Neural progenitor cell (in vitro differentiated cells): ENCODE measurements around the gene SCLT1. TPM values are rescaled to one million over a fixed set of nuclear protein-coding genes. Genes with fewer than 3 reads are reported as not detected.

ENCODE experiments used
- DNase-seq: peaks from one replicate; pipeline ENCODE4 v3.0.0-alpha.2; 2016; ENCODE audit warnings: low spot score
- H2AFZ ChIP-seq: fragments of 200-600 bp; sonication (generic); replicated peaks from 2 replicates; pipeline ENCODE4 v1.6.1; 2016; ENCODE audit warnings: antibody characterized with exemption
- H3F3A ChIP-seq: fragments of 200-600 bp; sonication (generic); 2 replicates; pipeline ENCODE4 v1.6.1; 2016; ENCODE audit warnings: antibody characterized with exemption, low read depth
- H3K27ac ChIP-seq: fragments of 200-600 bp; sonication (generic); 2 replicates; pipeline ENCODE4 v1.5.1; 2016; ENCODE audit warnings: mild to moderate bottlenecking
- H3K27me3 ChIP-seq: fragments of 200-600 bp; sonication (generic); 2 replicates; pipeline ENCODE4 v1.6.1; 2016; ENCODE audit warnings: mild to moderate bottlenecking, moderate library complexity
- H3K36me3 ChIP-seq: fragments of 200-600 bp; sonication (generic); 2 replicates; pipeline ENCODE4 v1.5.1; 2016
- H3K4me1 ChIP-seq: fragments of 200-600 bp; sonication (generic); 2 replicates; pipeline ENCODE4 v1.6.1; 2016; ENCODE audit warnings: mixed run types
- H3K4me2 ChIP-seq: fragments of 200-600 bp; sonication (generic); 2 replicates; pipeline ENCODE4 v1.6.1; 2016
- H3K4me3 ChIP-seq: fragments of 200-600 bp; sonication (generic); 2 replicates; pipeline ENCODE4 v1.5.1; 2016
- H3K79me2 ChIP-seq: fragments of 200-600 bp; sonication (generic); 2 replicates; pipeline ENCODE4 v1.6.1; 2016; ENCODE audit warnings: low read depth
- H3K9ac ChIP-seq: fragments of 200-600 bp; sonication (generic); 2 replicates; pipeline ENCODE4 v1.6.1; 2016
- H3K9me3 ChIP-seq: fragments of 200-600 bp; sonication (generic); 2 replicates; pipeline ENCODE4 v1.5.1; 2016; ENCODE audit warnings: low read depth
- H4K20me1 ChIP-seq: fragments of 200-600 bp; sonication (generic); 2 replicates; pipeline ENCODE4 v1.6.1; 2016; ENCODE audit warnings: low read depth
- H3K27ac Mint-ChIP-seq: 3 replicates; pipeline ENCODE4 v1.8.0; 2021; ENCODE audit warnings: mixed read lengths
- H3K27me3 Mint-ChIP-seq: 2 replicates; pipeline ENCODE4 v1.8.0; 2022; ENCODE audit warnings: low read depth, mild to moderate bottlenecking, inconsistent platforms, moderate library complexity, mixed read lengths; ENCODE audit not compliant: insufficient read depth
- H3K36me3 Mint-ChIP-seq: 3 replicates; pipeline ENCODE4 v1.8.0; 2021; ENCODE audit warnings: mixed read lengths
- H3K4me1 Mint-ChIP-seq: 3 replicates; pipeline ENCODE4 v1.8.0; 2021; ENCODE audit warnings: mixed read lengths
- H3K4me3 Mint-ChIP-seq: 3 replicates; pipeline ENCODE4 v1.8.0; 2021; ENCODE audit warnings: mild to moderate bottlenecking, moderate library complexity, mixed read lengths
- H3K9me3 Mint-ChIP-seq: 3 replicates; pipeline ENCODE4 v1.8.0; 2020; ENCODE audit warnings: mixed read lengths
- CTCF ChIP-seq: fragments of 200-600 bp; sonication (generic); IDR thresholded peaks from 2 replicates; pipeline ENCODE4 v1.5.1; 2017; ENCODE audit warnings: antibody characterized with exemption, mild to moderate bottlenecking
- EZH2 ChIP-seq: fragments of 200-600 bp; sonication (generic); IDR thresholded peaks from 2 replicates; pipeline ENCODE4 v1.6.1; 2017; ENCODE audit warnings: antibody characterized with exemption, mild to moderate bottlenecking, moderate library complexity
- EZH2phosphoT487 ChIP-seq: fragments of 200-600 bp; sonication (generic); IDR thresholded peaks from 2 replicates; pipeline ENCODE4 v1.6.1; 2017; ENCODE audit warnings: antibody characterized with exemption
- total RNA-seq: library from RNA; depleted of rRNA; stranded (reverse); fragments of >200 nt; gene quantifications from 2 replicates; pipeline ENCODE4 v1.2.3, GENCODE V29; 2015; ENCODE audit warnings: low replicate concordance

Gene SCLT1
- total RNA-seq, 1 donor from 2014 or later, result 30.0 TPM

DNA sequence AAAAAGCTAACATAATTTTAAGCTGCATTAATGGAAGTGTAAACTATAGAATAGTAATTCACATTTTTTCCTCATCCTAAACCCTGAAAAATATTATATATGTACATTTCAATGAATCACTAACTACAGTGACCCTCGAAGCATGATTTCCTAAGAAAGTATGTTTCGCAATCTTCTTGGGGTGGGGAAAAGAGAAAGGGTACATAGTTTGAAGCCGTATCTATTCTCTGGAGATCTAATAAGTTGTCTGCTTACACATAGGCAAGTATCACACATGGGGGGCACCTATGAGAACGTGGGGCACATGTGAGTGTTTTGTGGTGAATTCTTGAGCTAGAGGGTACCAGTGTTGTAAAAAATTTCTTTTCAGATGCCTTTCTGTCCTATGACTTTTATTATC lies 212.7 kb downstream of the SCLT1 start:
- no peak overlapping the region for H3K4me2 ChIP-seq
- Mint-ChIP-seq H3K4me3 (no peak overlapping the region), H3K27ac (no peak overlapping the region), H3K4me1 (no peaks in the 10 kb centered on the region), H3K9me3 (no peaks in the 10 kb centered on the region), H3K36me3 (peaks cover 7% of the 10 kb centered on the region), H3K27me3 (peaks cover 2% of the 10 kb centered on the region)
- H3K27me3 ChIP-seq, result no peaks in the 10 kb centered on the region
- H3F3A ChIP-seq, result peaks cover 13% of the 10 kb centered on the region
- no peaks in the 10 kb centered on the region for H3K36me3 ChIP-seq
- no peak overlapping the region for H3K4me3 ChIP-seq
- no peaks in the 10 kb centered on the region for H3K9me3 ChIP-seq
- no peaks in the 10 kb centered on the region for H3K79me2 ChIP-seq
- H3K4me1 ChIP-seq, result no peaks in the 10 kb centered on the region
- no peaks in the 10 kb centered on the region for H4K20me1 ChIP-seq
- no peak overlapping the region for H2AFZ ChIP-seq
- H3K9ac ChIP-seq, result no peak overlapping the region
- TF ChIP-seq CTCF (no peak), EZH2 (no peak), EZH2phosphoT487 (no peak)
- DNase-seq, result no peak
- H3K27ac ChIP-seq, result no peak overlapping the region

GRCh38 chr4:128879971-128880370 lies 213.4 kb downstream of the SCLT1 start:
- DNase-seq, result no peak
- no peak overlapping the region for H2AFZ ChIP-seq
- H3K4me3 ChIP-seq, result no peak overlapping the region
- H3K4me3 Mint-ChIP-seq, result no peak overlapping the region
- H3K27me3 Mint-ChIP-seq, result peaks cover 2% of the 10 kb centered on the region
- no peak overlapping the region for H3K4me2 ChIP-seq
- H3K9me3 ChIP-seq, result no peaks in the 10 kb centered on the region
- H3K27me3 ChIP-seq, result no peaks in the 10 kb centered on the region
- H4K20me1 ChIP-seq, result no peaks in the 10 kb centered on the region
- TF ChIP-seq EZH2 (no peak), CTCF (no peak), EZH2phosphoT487 (no peak)
- no peaks in the 10 kb centered on the region for H3K4me1 ChIP-seq
- H3K36me3 ChIP-seq, result no peaks in the 10 kb centered on the region
- no peak overlapping the region for H3K27ac Mint-ChIP-seq
- H3K4me1 Mint-ChIP-seq, result no peaks in the 10 kb centered on the region
- H3K9me3 Mint-ChIP-seq, result no peaks in the 10 kb centered on the region
- no peak overlapping the region for H3K9ac ChIP-seq
- no peaks in the 10 kb centered on the region for H3K79me2 ChIP-seq
- H3K36me3 Mint-ChIP-seq, result peaks cover 7% of the 10 kb centered on the region
- H3F3A ChIP-seq, result peaks cover 13% of the 10 kb centered on the region
- H3K27ac ChIP-seq, result no peak overlapping the region

GRCh38 chr4:128879283-128879682 lies 214.1 kb downstream of the SCLT1 start:
- no peaks in the 10 kb centered on the region for H3K36me3 ChIP-seq
- no peaks in the 10 kb centered on the region for H3K9me3 ChIP-seq
- H3K27me3 ChIP-seq, result no peaks in the 10 kb centered on the region
- Mint-ChIP-seq H3K4me1 (peaks cover 5% of the 10 kb centered on the region), H3K9me3 (no peaks in the 10 kb centered on the region), H3K36me3 (peaks cover 7% of the 10 kb centered on the region), H3K27me3 (peaks cover 2% of the 10 kb centered on the region), H3K27ac (no peak overlapping the region), H3K4me3 (no peak overlapping the region)
- no peaks in the 10 kb centered on the region for H4K20me1 ChIP-seq
- no peak overlapping the region for H2AFZ ChIP-seq
- no peak overlapping the region for H3K4me3 ChIP-seq
- no peak overlapping the region for H3K9ac ChIP-seq
- peaks cover 13% of the 10 kb centered on the region for H3F3A ChIP-seq
- H3K4me1 ChIP-seq, result peaks cover 1% of the 10 kb centered on the region
- H3K79me2 ChIP-seq, result no peaks in the 10 kb centered on the region
- no peak overlapping the region for H3K4me2 ChIP-seq
- TF ChIP-seq EZH2, result no peak
- TF ChIP-seq EZH2phosphoT487, result no peak
- TF ChIP-seq CTCF, result no peak
- DNase-seq, result no peak
- no peak overlapping the region for H3K27ac ChIP-seq

GRCh38 chr4:128877934-128878333 lies 215.4 kb downstream of the SCLT1 start:
- H3K9ac ChIP-seq, result no peak overlapping the region
- TF ChIP-seq CTCF, result no peak
- no peak for TF ChIP-seq EZH2phosphoT487
- no peak for TF ChIP-seq EZH2
- H3K36me3 Mint-ChIP-seq, result peaks cover 9% of the 10 kb centered on the region
- no peaks in the 10 kb centered on the region for H4K20me1 ChIP-seq
- H3K4me2 ChIP-seq, result no peak overlapping the region
- no peak overlapping the region for H3K4me3 Mint-ChIP-seq
- H3K4me3 ChIP-seq, result no peak overlapping the region
- H3K79me2 ChIP-seq, result no peaks in the 10 kb centered on the region
- H3K4me1 Mint-ChIP-seq, result peaks cover 6% of the 10 kb centered on the region
- H3K36me3 ChIP-seq, result peaks cover 7% of the 10 kb centered on the region
- no peak overlapping the region for H3K27ac Mint-ChIP-seq
- peaks cover 9% of the 10 kb centered on the region for H3K4me1 ChIP-seq
- no peaks in the 10 kb centered on the region for H3K27me3 ChIP-seq
- no peak for DNase-seq
- H3F3A ChIP-seq, result peaks cover 13% of the 10 kb centered on the region
- H3K27me3 Mint-ChIP-seq, result no peaks in the 10 kb centered on the region
- H3K27ac ChIP-seq, result no peak overlapping the region
- H2AFZ ChIP-seq, result no peak overlapping the region
- no peaks in the 10 kb centered on the region for H3K9me3 Mint-ChIP-seq
- no peaks in the 10 kb centered on the region for H3K9me3 ChIP-seq
